ENCODE measurements around the gene EIF3B. TPM values are rescaled to one million over a fixed set of nuclear protein-coding genes. Genes with fewer than 3 reads are reported as not detected.

The EIF3B gene
- total and polyA plus RNA-seq, 9 of the 15 experiments (the other 6 are each of a cell fraction or from before 2014, with no cell fraction given): 25.9 to 494 (median 357) TPM

DNA sequence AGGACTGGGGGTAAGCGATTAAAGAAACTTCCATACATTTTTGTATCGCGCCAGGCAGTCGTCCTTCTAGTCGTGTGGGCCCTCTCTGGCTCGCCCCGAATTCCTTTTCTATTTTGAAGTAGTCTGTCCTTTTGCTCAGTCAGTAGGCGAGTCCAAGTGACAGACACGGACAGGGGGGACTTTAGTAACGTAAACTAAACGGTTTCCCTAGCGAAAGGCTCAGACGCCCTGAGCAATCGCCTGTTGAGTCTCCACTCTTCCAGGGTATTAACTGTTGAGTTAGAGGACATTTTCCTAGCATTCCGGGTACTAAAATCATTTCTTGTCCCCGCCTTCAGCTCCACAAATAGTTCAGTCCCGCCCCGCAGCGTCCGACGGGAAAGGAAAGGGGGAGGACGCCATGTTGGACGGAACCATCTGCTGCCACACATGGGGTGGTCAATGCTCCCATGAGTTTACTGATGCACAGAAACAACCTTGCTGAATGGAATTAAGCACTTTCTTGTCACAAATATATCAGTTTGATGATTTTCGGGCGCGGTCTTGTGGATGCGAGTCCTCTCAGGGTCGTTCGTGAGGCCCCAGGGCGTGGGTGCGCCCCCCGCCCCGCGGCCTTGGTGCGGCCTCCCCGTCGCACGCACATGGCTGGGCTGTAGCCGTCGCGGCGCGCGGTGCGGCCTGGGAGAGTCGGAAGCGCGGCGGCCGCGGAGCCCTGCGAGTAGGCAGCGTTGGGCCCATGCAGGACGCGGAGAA lies at the start of gene EIF3B (continued):
- TF ChIP-seq ZNF79 (CRISPR knock-in tag; IDR thresholded peaks at IDR 0.05; ENCODE audit: low read depth): no peak
- TF ChIP-seq, protein P1, sequence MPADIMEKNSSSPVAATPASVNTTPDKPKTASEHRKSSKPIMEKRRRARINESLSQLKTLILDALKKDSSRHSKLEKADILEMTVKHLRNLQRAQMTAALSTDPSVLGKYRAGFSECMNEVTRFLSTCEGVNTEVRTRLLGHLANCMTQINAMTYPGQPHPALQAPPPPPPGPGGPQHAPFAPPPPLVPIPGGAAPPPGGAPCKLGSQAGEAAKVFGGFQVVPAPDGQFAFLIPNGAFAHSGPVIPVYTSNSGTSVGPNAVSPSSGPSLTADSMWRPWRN (IDR thresholded peaks at IDR 0.05; ENCODE audit: low read depth): peak; percentile 6; the same call in 1 of the 2 replicates
- TF ChIP-seq, protein P2, sequence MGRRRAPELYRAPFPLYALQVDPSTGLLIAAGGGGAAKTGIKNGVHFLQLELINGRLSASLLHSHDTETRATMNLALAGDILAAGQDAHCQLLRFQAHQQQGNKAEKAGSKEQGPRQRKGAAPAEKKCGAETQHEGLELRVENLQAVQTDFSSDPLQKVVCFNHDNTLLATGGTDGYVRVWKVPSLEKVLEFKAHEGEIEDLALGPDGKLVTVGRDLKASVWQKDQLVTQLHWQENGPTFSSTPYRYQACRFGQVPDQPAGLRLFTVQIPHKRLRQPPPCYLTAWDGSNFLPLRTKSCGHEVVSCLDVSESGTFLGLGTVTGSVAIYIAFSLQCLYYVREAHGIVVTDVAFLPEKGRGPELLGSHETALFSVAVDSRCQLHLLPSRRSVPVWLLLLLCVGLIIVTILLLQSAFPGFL (CRISPR knock-in tag; IDR thresholded peaks at IDR 0.05): no peak
- TF ChIP-seq RAD21 (CRISPR knock-in tag; conservative IDR thresholded peaks at IDR 0.05 in 1 of 2, IDR thresholded peaks at IDR 0.05 in 1 of 2): no peak
- peak; percentile 62; the same call in 1 of the 2 replicates for TF ChIP-seq FOXJ2 (tag; IDR thresholded peaks at IDR 0.05)
- TF ChIP-seq, protein P3, sequence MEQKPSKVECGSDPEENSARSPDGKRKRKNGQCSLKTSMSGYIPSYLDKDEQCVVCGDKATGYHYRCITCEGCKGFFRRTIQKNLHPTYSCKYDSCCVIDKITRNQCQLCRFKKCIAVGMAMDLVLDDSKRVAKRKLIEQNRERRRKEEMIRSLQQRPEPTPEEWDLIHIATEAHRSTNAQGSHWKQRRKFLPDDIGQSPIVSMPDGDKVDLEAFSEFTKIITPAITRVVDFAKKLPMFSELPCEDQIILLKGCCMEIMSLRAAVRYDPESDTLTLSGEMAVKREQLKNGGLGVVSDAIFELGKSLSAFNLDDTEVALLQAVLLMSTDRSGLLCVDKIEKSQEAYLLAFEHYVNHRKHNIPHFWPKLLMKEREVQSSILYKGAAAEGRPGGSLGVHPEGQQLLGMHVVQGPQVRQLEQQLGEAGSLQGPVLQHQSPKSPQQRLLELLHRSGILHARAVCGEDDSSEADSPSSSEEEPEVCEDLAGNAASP (IDR thresholded peaks at IDR 0.05): no peak
- TF ChIP-seq ZFP30 (CRISPR knock-in tag; IDR thresholded peaks at IDR 0.05; ENCODE audit: borderline replicate concordance): no peak
- TF ChIP-seq, protein P4, sequence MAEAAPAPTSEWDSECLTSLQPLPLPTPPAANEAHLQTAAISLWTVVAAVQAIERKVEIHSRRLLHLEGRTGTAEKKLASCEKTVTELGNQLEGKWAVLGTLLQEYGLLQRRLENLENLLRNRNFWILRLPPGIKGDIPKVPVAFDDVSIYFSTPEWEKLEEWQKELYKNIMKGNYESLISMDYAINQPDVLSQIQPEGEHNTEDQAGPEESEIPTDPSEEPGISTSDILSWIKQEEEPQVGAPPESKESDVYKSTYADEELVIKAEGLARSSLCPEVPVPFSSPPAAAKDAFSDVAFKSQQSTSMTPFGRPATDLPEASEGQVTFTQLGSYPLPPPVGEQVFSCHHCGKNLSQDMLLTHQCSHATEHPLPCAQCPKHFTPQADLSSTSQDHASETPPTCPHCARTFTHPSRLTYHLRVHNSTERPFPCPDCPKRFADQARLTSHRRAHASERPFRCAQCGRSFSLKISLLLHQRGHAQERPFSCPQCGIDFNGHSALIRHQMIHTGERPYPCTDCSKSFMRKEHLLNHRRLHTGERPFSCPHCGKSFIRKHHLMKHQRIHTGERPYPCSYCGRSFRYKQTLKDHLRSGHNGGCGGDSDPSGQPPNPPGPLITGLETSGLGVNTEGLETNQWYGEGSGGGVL (CRISPR knock-in tag; IDR thresholded peaks at IDR 0.05): no peak
- no peak; the same call in 1 of the 2 replicates for TF ChIP-seq DIDO1 (tag; IDR thresholded peaks at IDR 0.05; ENCODE audit: low read depth)
- TF ChIP-seq, protein P5, sequence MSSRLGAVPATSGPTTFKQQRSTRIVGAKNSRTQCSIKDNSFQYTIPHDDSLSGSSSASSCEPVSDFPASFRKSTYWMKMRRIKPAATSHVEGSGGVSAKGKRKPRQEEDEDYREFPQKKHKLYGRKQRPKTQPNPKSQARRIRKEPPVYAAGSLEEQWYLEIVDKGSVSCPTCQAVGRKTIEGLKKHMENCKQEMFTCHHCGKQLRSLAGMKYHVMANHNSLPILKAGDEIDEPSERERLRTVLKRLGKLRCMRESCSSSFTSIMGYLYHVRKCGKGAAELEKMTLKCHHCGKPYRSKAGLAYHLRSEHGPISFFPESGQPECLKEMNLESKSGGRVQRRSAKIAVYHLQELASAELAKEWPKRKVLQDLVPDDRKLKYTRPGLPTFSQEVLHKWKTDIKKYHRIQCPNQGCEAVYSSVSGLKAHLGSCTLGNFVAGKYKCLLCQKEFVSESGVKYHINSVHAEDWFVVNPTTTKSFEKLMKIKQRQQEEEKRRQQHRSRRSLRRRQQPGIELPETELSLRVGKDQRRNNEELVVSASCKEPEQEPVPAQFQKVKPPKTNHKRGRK (tag; IDR thresholded peaks at IDR 0.05): no peak
- TF ChIP-seq ARNT (IDR thresholded peaks at IDR 0.05): peak; percentile 67 to 82; a peak in 2 of 4 replicates
- TF ChIP-seq ZNF184 (CRISPR knock-in tag; IDR thresholded peaks at IDR 0.05): no peak
- TF ChIP-seq CCAR2 (IDR thresholded peaks at IDR 0.05; ENCODE audit: low read depth, low read length): no peak
- TF ChIP-seq ESRRA (IDR thresholded peaks at IDR 0.05; ENCODE audit: borderline replicate concordance, low read depth): no peak; the same call in 1 of the 2 replicates
- TF ChIP-seq SIN3B (IDR thresholded peaks at IDR 0.05; ENCODE audit: low read depth): no peak; the same call in none of the 2 replicates
- TF ChIP-seq, protein P6, sequence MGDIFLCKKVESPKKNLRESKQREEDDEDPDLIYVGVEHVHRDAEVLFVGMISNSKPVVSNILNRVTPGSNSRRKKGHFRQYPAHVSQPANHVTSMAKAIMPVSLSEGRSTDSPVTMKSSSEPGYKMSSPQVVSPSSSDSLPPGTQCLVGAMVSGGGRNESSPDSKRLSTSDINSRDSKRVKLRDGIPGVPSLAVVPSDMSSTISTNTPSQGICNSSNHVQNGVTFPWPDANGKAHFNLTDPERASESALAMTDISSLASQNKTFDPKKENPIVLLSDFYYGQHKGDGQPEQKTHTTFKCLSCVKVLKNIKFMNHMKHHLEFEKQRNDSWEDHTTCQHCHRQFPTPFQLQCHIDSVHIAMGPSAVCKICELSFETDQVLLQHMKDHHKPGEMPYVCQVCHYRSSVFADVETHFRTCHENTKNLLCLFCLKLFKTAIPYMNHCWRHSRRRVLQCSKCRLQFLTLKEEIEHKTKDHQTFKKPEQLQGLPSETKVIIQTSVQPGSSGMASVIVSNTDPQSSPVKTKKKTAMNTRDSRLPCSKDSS (IDR thresholded peaks at IDR 0.05; ENCODE audit: low read depth, partially characterized antibody): no peak

Data from K562 (cell line).